Measurements from ENCODE around the gene TESPA1. TPM values are rescaled to one million over a fixed set of nuclear protein-coding genes. Genes with fewer than 3 reads are reported as not detected.

Gene TESPA1
- total and polyA plus RNA-seq, 2 of the 8 experiments (the other 6 are each of a cell fraction or from before 2014, with no cell fraction given): not detected

GRCh38 chr12:54950071-54950727 lies 34.4 kb downstream of the TESPA1 start (continued):
- no peak for TF ChIP-seq CHD7 (IDR thresholded peaks at IDR 0.05; ENCODE audit: insufficient replicate concordance, low read length)
- no peak for TF ChIP-seq RFX5 (IDR thresholded peaks at IDR 0.05; ENCODE audit: borderline replicate concordance, low read depth, low read length)
- no peak for TF ChIP-seq BRCA1 (IDR thresholded peaks at IDR 0.05; ENCODE audit: low read depth, low read length)
- no peak for TF ChIP-seq CHD1 (IDR thresholded peaks at IDR 0.05; ENCODE audit: low read depth, low read length)
- no peak for TF ChIP-seq SIRT6 (IDR thresholded peaks at IDR 0.05; ENCODE audit: low read length)
- no peak for TF ChIP-seq RXRA (IDR thresholded peaks at IDR 0.05; ENCODE audit: insufficient read depth, low read depth, low read length)
- no peak for TF ChIP-seq CTBP2 (IDR thresholded peaks at IDR 0.05; ENCODE audit: borderline replicate concordance, insufficient read depth, insufficient read length, low read length)
- TF ChIP-seq GTF2F1 (IDR thresholded peaks at IDR 0.05; ENCODE audit: borderline replicate concordance, low read depth, low read length): no peak
- TF ChIP-seq SIN3A (conservative IDR thresholded peaks at IDR 0.05 in 1 of 2, IDR thresholded peaks at IDR 0.05 in 1 of 2; ENCODE audit: low read depth in 1 of 2, low read length in 2 of 2): no peak
- TF ChIP-seq, protein P1, sequence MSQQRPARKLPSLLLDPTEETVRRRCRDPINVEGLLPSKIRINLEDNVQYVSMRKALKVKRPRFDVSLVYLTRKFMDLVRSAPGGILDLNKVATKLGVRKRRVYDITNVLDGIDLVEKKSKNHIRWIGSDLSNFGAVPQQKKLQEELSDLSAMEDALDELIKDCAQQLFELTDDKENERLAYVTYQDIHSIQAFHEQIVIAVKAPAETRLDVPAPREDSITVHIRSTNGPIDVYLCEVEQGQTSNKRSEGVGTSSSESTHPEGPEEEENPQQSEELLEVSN (IDR thresholded peaks at IDR 0.05): no peak
